Measurements from ENCODE around the gene GRIP2.

DNA sequence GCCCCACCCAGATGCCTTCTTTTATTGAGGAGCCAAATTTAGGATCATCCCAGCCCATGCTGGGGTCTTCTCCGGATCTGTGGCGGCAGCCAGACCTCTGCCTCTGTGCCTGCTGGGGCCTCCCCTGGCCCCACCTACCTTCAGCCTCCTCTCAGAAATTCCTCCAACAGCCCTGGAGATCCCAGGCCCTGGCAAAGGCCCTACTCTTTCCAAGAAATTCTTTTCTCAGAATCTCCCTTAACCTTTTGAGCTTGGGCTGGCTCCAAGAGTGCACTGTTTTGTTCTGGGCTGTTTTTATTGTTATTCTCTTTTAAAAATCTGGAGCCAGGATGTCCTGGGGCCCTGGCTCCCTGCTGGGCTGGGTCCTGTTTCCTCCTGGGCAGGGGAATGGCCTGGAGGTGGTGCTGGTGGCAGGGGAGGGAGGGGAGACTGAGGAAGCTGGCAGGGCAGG lies 57.8 kb downstream of the GRIP2 start:
- TF ChIP-seq, protein P1, sequence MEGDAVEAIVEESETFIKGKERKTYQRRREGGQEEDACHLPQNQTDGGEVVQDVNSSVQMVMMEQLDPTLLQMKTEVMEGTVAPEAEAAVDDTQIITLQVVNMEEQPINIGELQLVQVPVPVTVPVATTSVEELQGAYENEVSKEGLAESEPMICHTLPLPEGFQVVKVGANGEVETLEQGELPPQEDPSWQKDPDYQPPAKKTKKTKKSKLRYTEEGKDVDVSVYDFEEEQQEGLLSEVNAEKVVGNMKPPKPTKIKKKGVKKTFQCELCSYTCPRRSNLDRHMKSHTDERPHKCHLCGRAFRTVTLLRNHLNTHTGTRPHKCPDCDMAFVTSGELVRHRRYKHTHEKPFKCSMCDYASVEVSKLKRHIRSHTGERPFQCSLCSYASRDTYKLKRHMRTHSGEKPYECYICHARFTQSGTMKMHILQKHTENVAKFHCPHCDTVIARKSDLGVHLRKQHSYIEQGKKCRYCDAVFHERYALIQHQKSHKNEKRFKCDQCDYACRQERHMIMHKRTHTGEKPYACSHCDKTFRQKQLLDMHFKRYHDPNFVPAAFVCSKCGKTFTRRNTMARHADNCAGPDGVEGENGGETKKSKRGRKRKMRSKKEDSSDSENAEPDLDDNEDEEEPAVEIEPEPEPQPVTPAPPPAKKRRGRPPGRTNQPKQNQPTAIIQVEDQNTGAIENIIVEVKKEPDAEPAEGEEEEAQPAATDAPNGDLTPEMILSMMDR (IDR thresholded peaks at IDR 0.05), result no peak
- TF ChIP-seq POLR2A (IDR thresholded peaks at IDR 0.05; ENCODE audit: low read depth), result no peak
- TF ChIP-seq POLR2AphosphoS5 (IDR thresholded peaks at IDR 0.05), result no peak

Data from esophagus muscularis mucosa (tissue), 3 donors.